Muscle layer of colon (tissue), 2 donors: Measurements from ENCODE around the gene ID4.
"Not testable (repeated sequence)": the region's sequence is repeated elsewhere in the genome, so short reads cannot be mapped to it uniquely, and the experiment has no call there.

Experiments used
- H3K27ac ChIP-seq: one replicate; pipeline ENCODE4 v1.7.0; 2013; ENCODE audit warnings: low read depth, mild to moderate bottlenecking, low read length, moderate library complexity
- H3K27me3 ChIP-seq, 2 donors: one replicate each; pipeline ENCODE4 v1.7.0; 2013; ENCODE audit warnings: low read length in 2 of 2, mild to moderate bottlenecking in 2 of 2; ENCODE audit not compliant: insufficient read depth in 2 of 2, control insufficient read depth in 1 of 2
- H3K36me3 ChIP-seq: one replicate; pipeline ENCODE4 v1.7.0; 2013; ENCODE audit warnings: mild to moderate bottlenecking, low read length; ENCODE audit not compliant: insufficient read depth
- H3K4me1 ChIP-seq: one replicate; pipeline ENCODE4 v1.7.0; 2013; ENCODE audit warnings: mild to moderate bottlenecking, low read length; ENCODE audit not compliant: insufficient read depth
- H3K4me3 ChIP-seq, 2 donors: one replicate each; pipeline ENCODE4 v1.7.0; 2013; ENCODE audit warnings: low read length in 2 of 2, low read depth in 1 of 2, mild to moderate bottlenecking in 1 of 2, moderate library complexity in 1 of 2
- H3K9ac ChIP-seq: one replicate; pipeline ENCODE4 v1.7.0; 2013; ENCODE audit warnings: low read length
- H3K9me3 ChIP-seq: one replicate; pipeline ENCODE4 v1.7.0; 2013; ENCODE audit warnings: mild to moderate bottlenecking, low read length
- donor health status: abdominal sarcoma.
- donor health status: Adenocarcinoma of cecum.

ID4 gene

GRCh38 chr6:19848465-19849029, 11.4 kb downstream of the ID4 start:
- no peaks in the 10 kb centered on the region for H3K9me3 ChIP-seq
- H3K36me3 ChIP-seq: no peaks in the 10 kb centered on the region
- no peak overlapping the region for H3K27ac ChIP-seq
- peaks cover 6% of the 10 kb centered on the region for H3K4me1 ChIP-seq
- H3K4me3 ChIP-seq: no peak overlapping the region
- H3K27me3 ChIP-seq: no peaks in the 10 kb centered on the region
- H3K9ac ChIP-seq: no peak overlapping the region

GRCh38 chr6:19849196-19849595, 12.0 kb downstream of the ID4 start:
- no peaks in the 10 kb centered on the region for H3K36me3 ChIP-seq
- no peak overlapping the region for H3K27ac ChIP-seq
- H3K9me3 ChIP-seq: no peaks in the 10 kb centered on the region
- no peaks in the 10 kb centered on the region for H3K27me3 ChIP-seq
- H3K4me3 ChIP-seq: no peak overlapping the region
- H3K9ac ChIP-seq: no peak overlapping the region
- peaks cover 6% of the 10 kb centered on the region for H3K4me1 ChIP-seq

- H3K27ac ChIP-seq: no peak overlapping the region
Measured at GRCh38 chr6:19849755-19850154, 12.6 kb downstream of the ID4 start.

GRCh38 chr6:19851241-19852089, 14.3 kb downstream of the ID4 start:
- H3K4me1 ChIP-seq: peaks cover 6% of the 10 kb centered on the region
- no peak overlapping the region for H3K27ac ChIP-seq
- H3K4me3 ChIP-seq: no peak overlapping the region
- no peaks in the 10 kb centered on the region for H3K9me3 ChIP-seq
- H3K9ac ChIP-seq: no peak overlapping the region
- H3K27me3 ChIP-seq: no peaks in the 10 kb centered on the region
- H3K36me3 ChIP-seq: no peaks in the 10 kb centered on the region

More at GRCh38 chr6:19849755-19850154, 12.6 kb downstream of the ID4 start:
- H3K27me3 ChIP-seq: no peaks in the 10 kb centered on the region
- H3K4me1 ChIP-seq: peaks cover 6% of the 10 kb centered on the region
- no peaks in the 10 kb centered on the region for H3K9me3 ChIP-seq
- H3K4me3 ChIP-seq: no peak overlapping the region
- H3K9ac ChIP-seq: no peak overlapping the region
- no peaks in the 10 kb centered on the region for H3K36me3 ChIP-seq

GRCh38 chr6:19852090-19852457, 14.9 kb downstream of the ID4 start:
- Histone ChIP-seq H3K4me3 (no peak overlapping the region), H3K36me3 (no peaks in the 10 kb centered on the region), H3K27ac (no peak overlapping the region), H3K9ac (no peak overlapping the region), H3K27me3 (no peaks in the 10 kb centered on the region), H3K4me1 (peaks cover 6% of the 10 kb centered on the region), H3K9me3 (no peaks in the 10 kb centered on the region)

GRCh38 chr6:19852927-19853326, 15.8 kb downstream of the ID4 start:
- H3K9me3 ChIP-seq: no peaks in the 10 kb centered on the region
- no peak overlapping the region for H3K4me3 ChIP-seq
- no peak overlapping the region for H3K27ac ChIP-seq
- peaks cover 6% of the 10 kb centered on the region for H3K4me1 ChIP-seq
- no peaks in the 10 kb centered on the region for H3K27me3 ChIP-seq
- H3K9ac ChIP-seq: no peak overlapping the region
- no peaks in the 10 kb centered on the region for H3K36me3 ChIP-seq

GRCh38 chr6:19854421-19855015, 17.3 kb downstream of the ID4 start:
- not testable (repeated sequence) for H3K36me3 ChIP-seq, H3K27me3 ChIP-seq, H3K9ac ChIP-seq, H3K4me1 ChIP-seq, H3K27ac ChIP-seq, H3K4me3 ChIP-seq, H3K9me3 ChIP-seq

- H3K27ac ChIP-seq: no peak overlapping the region
- peaks cover 6% of the 10 kb centered on the region for H3K4me1 ChIP-seq
- no peaks in the 10 kb centered on the region for H3K36me3 ChIP-seq
- H3K27me3 ChIP-seq: no peaks in the 10 kb centered on the region
- H3K9me3 ChIP-seq: no peaks in the 10 kb centered on the region
- H3K9ac ChIP-seq: no peak overlapping the region
- H3K4me3 ChIP-seq: no peak overlapping the region
Measured at GRCh38 chr6:19855536-19855935, 18.4 kb downstream of the ID4 start.

- Histone ChIP-seq H3K4me1 (no peaks in the 10 kb centered on the region), H3K4me3 (no peak overlapping the region), H3K9me3 (no peaks in the 10 kb centered on the region), H3K9ac (no peak overlapping the region), H3K36me3 (no peaks in the 10 kb centered on the region), H3K27me3 (no peaks in the 10 kb centered on the region), H3K27ac (no peak overlapping the region)
Measured at GRCh38 chr6:19857139-19857538, 20.0 kb downstream of the ID4 start.

- Histone ChIP-seq H3K27ac (no peak overlapping the region), H3K4me3 (no peak overlapping the region), H3K36me3 (no peaks in the 10 kb centered on the region), H3K9me3 (no peaks in the 10 kb centered on the region), H3K27me3 (no peaks in the 10 kb centered on the region), H3K4me1 (no peaks in the 10 kb centered on the region), H3K9ac (no peak overlapping the region)
Measured at GRCh38 chr6:19857703-19858102, 20.5 kb downstream of the ID4 start.

- Histone ChIP-seq H3K4me1 (no peaks in the 10 kb centered on the region), H3K36me3 (no peaks in the 10 kb centered on the region), H3K27me3 (no peaks in the 10 kb centered on the region), H3K4me3 (no peak overlapping the region), H3K27ac (no peak overlapping the region), H3K9me3 (no peaks in the 10 kb centered on the region), H3K9ac (no peak overlapping the region)
Measured at GRCh38 chr6:19860235-19860877, 23.2 kb downstream of the ID4 start.
